ENCODE results near the gene NAT9. TPM values are rescaled to one million over a fixed set of nuclear protein-coding genes. Genes with fewer than 3 reads are reported as not detected.

Gene NAT9
- total RNA-seq, 4 donors from 2014 or later: 23.1 to 85.0 (median 37.4) TPM

DNA sequence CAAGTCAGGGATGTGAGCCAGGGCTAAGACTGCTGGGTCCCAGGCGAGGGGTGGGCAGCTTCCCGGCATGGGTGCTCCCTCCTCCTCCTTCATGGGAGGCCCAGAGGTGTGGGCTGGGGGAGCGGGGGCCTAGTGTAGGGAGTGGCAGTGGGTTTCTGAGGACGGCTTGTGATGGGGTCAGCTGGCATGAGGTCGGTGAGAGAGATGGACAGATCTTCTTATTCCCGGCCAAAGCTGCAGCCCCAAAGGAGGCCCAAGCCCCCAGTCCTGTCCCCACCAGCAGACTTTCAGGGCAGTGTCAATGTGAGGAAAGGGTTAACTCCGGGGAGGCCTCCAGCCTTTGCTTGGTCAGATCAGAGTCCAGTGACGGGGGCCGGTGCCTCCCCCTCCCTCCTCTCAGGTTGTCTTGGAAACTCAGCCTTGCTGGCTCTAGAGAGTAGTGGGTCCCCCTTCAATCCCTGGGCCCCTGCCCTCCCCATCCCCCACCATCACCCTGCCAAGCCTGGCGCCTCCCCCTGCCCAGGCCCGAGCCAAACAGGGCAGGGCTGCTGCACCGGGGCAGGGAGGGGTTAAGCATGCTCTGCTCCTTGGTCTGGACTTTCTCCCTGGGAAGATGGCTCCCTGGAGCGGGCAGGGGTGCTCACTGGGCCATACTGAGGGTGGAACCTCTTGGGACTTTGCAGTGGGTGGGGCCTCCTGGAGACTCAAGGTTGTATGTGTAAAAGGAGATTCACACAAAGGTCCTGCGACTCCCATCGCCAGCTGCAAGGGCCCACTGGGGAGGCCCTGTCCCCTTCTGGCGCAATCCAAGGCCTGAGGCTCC, 12.4 kb downstream of the NAT9 start:
- peak overlapping the region in 2 of 4 donors; percentile 38 to 47 for H3K4me3 ChIP-seq
- H3K4me1 ChIP-seq: peaks cover 18 to 84% (median 24%) of the 10 kb centered on the region in 4 donors
- peak in 2 of 3 donors; percentile 91 for DNase-seq
- H3K27ac ChIP-seq: peak overlapping the region in 3 of 4 donors; percentile 75 to 88 (median 83)
- no peaks in the 10 kb centered on the region for H3K27me3 ChIP-seq
- peak; percentile 79 to 89 for TF ChIP-seq POLR2A (IDR thresholded peaks at IDR 0.05)
- TF ChIP-seq, protein P1, sequence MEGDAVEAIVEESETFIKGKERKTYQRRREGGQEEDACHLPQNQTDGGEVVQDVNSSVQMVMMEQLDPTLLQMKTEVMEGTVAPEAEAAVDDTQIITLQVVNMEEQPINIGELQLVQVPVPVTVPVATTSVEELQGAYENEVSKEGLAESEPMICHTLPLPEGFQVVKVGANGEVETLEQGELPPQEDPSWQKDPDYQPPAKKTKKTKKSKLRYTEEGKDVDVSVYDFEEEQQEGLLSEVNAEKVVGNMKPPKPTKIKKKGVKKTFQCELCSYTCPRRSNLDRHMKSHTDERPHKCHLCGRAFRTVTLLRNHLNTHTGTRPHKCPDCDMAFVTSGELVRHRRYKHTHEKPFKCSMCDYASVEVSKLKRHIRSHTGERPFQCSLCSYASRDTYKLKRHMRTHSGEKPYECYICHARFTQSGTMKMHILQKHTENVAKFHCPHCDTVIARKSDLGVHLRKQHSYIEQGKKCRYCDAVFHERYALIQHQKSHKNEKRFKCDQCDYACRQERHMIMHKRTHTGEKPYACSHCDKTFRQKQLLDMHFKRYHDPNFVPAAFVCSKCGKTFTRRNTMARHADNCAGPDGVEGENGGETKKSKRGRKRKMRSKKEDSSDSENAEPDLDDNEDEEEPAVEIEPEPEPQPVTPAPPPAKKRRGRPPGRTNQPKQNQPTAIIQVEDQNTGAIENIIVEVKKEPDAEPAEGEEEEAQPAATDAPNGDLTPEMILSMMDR (IDR thresholded peaks at IDR 0.05): no peak
- peaks cover 0 to 20% (median 0%) of the 10 kb centered on the region in 3 donors for H3K36me3 ChIP-seq
- H3K9me3 ChIP-seq: no peaks in the 10 kb centered on the region

DNA sequence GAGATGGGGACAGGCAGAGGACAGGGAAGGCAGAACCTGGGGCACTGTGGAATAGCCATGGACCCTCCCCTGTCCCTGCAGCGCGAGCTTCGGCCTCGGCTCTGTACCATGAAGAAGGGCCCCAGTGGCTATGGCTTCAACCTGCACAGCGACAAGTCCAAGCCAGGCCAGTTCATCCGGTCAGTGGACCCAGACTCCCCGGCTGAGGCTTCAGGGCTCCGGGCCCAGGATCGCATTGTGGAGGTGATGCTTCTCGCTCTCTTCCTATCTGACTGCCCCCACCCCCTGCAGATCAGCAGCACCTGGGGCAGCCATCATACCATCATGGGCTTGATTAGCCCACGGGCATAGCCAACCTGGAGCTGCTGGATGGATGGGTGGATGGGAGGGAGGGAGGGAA, 14.2 kb downstream of the NAT9 start:
- no peak overlapping the region for H3K4me3 ChIP-seq
- DNase-seq: peak in 1 of 3 donors; percentile 44
- peak overlapping the region in 2 of 4 donors; percentile 83 to 88 for H3K27ac ChIP-seq
- H3K27me3 ChIP-seq: no peaks in the 10 kb centered on the region
- TF ChIP-seq, protein P1 (IDR thresholded peaks at IDR 0.05): no peak
- TF ChIP-seq POLR2A (IDR thresholded peaks at IDR 0.05): no peak
- H3K36me3 ChIP-seq: peaks cover 0 to 2% (median 0%) of the 10 kb centered on the region in 3 donors
- H3K4me1 ChIP-seq: peaks cover 36 to 86% (median 40%) of the 10 kb centered on the region in 4 donors
- no peaks in the 10 kb centered on the region for H3K9me3 ChIP-seq

DNA sequence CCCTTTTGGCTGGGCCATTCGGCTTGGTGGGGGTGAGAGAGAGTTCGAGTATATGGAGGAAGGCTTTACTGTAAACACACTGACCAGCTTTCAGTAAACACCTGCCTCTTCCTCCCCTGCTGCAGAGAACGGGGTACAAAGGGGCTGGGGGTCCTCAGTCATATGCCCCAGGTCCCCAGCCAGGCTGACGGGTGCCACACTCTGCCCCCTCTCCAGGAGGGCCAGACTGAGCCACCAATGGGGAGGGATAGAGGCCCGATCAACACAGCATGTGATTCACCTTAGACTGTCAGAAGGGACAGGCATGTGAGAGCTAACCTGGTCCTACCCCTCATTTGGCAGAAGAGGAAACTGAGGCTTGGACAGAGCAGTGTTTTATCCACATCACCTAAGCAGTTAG, 14.7 kb downstream of the NAT9 start:
- H3K4me3 ChIP-seq: no peak overlapping the region
- TF ChIP-seq POLR2A (IDR thresholded peaks at IDR 0.05): no peak
- TF ChIP-seq, protein P1 (IDR thresholded peaks at IDR 0.05): no peak
- peak overlapping the region in 2 of 4 donors; percentile 74 to 88 for H3K27ac ChIP-seq
- H3K36me3 ChIP-seq: no peaks in the 10 kb centered on the region
- peaks cover 36 to 86% (median 43%) of the 10 kb centered on the region in 4 donors for H3K4me1 ChIP-seq
- H3K9me3 ChIP-seq: no peaks in the 10 kb centered on the region
- DNase-seq: no peak
- H3K27me3 ChIP-seq: no peaks in the 10 kb centered on the region

DNA sequence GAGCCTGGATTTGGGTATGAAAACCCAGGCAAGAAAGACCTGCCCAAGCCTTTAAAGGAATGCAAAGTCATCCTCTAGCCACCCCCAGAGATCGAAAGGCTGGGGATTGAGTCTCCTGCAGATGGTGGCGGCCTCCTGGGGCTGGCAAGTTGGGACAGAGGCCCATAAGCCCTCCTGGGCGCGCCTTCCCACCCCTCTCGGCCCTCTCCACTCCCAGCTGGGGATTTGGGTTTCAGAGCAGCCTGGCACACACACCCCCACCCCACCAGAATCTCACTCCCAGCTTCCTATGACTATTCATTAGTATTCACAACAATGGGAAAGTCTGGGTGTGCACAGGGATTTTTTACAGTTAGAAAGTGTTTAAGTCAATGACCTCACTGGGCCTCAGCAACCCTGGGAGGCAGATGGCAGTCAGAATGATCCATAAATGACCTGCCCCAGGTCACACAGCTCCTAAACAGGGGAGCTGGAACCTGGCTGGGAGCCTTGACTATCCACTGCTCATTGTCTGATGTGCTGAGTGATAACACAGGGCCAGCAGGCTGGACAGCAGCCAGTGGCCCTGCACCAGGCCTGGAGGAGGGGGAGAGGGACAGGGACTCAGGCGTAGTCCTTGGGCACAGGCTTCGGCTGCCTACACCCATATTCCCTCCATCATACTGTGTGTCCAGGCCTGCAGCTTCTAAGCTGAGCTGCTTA, 15.6 kb downstream of the NAT9 start:
- Histone ChIP-seq H3K27ac (peak overlapping the region; percentile 25 to 88 (median 55)), H3K27me3 (no peaks in the 10 kb centered on the region), H3K4me3 (peak overlapping the region in 2 of 4 donors; percentile 9 to 32), H3K9me3 (no peaks in the 10 kb centered on the region), H3K4me1 (peaks cover 36 to 83% (median 43%) of the 10 kb centered on the region in 4 donors), H3K36me3 (no peaks in the 10 kb centered on the region)
- peak in 1 of 3 donors; percentile 53 for DNase-seq
- TF ChIP-seq, protein P1 (IDR thresholded peaks at IDR 0.05): no peak
- TF ChIP-seq POLR2A (IDR thresholded peaks at IDR 0.05): no peak

DNA sequence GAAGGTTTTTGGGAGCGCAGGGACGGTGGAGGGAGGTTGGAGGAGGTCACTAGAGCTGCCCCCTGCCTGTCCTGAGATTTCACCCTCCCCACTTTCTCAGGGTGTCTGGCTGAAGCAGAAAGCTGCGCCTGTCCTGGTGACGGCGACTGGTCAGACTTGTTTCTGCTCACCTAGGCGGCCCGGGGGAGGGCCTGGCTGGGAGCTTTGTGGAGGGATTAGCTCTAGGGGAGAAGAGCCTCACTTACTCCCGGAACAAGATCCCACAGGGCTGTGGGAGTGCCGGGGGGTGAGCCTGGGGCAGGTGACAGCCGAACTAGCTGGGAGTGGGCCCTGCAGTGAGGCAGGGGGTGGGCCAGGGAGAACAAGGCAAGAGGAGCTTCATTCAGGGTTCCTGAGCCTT, 16.2 kb downstream of the NAT9 start:
- H3K4me3 ChIP-seq: peak overlapping the region in 2 of 4 donors; percentile 25 to 32
- H3K27ac ChIP-seq: peak overlapping the region; percentile 36 to 88 (median 68)
- peaks cover 36 to 83% (median 43%) of the 10 kb centered on the region in 4 donors for H3K4me1 ChIP-seq
- peaks cover 0 to 1% (median 0%) of the 10 kb centered on the region in 3 donors for H3K36me3 ChIP-seq
- DNase-seq: peak in 1 of 3 donors; percentile 66
- TF ChIP-seq, protein P1 (IDR thresholded peaks at IDR 0.05): no peak
- no peak for TF ChIP-seq POLR2A (IDR thresholded peaks at IDR 0.05)
- H3K27me3 ChIP-seq: no peaks in the 10 kb centered on the region
- H3K9me3 ChIP-seq: no peaks in the 10 kb centered on the region
